OCI-LY1 (cell line): ENCODE results near the gene ANKH.

Source experiments
- H2AFZ ChIP-seq: fragments of 200-600 bp; sonication (generic), shearing (Covaris generic); 2 replicates; pipeline ENCODE4 v1.6.0; 2014; ENCODE audit warnings: antibody characterized with exemption, mild to moderate bottlenecking, low read length
- H3F3A ChIP-seq: fragments of 200-600 bp; sonication (generic), shearing (Covaris generic); 2 replicates; pipeline ENCODE4 v1.6.0; 2014; ENCODE audit warnings: mild to moderate bottlenecking, antibody characterized with exemption, low read length, moderate library complexity; ENCODE audit not compliant: insufficient read depth
- H3K27ac ChIP-seq: fragments of 200-600 bp; sonication (generic); 2 replicates; pipeline ENCODE4 v1.5.1; 2014; ENCODE audit warnings: low read length, mixed run types, mild to moderate bottlenecking, low read depth; ENCODE audit not compliant: poor library complexity, severe bottlenecking
- H3K27me3 ChIP-seq: fragments of 200-600 bp; sonication (generic); 2 replicates; pipeline ENCODE4 v1.6.0; 2014; ENCODE audit warnings: antibody characterized with exemption, mild to moderate bottlenecking, low read length, moderate library complexity; ENCODE audit not compliant: insufficient read depth
- H3K36me3 ChIP-seq: fragments of 200-600 bp; sonication (generic); 2 replicates; pipeline ENCODE4 v1.6.1; 2014; ENCODE audit warnings: mild to moderate bottlenecking, antibody characterized with exemption, low read length, moderate library complexity, mixed read lengths; ENCODE audit not compliant: insufficient read depth
- H3K4me1 ChIP-seq: fragments of 200-600 bp; sonication (generic); 2 replicates; pipeline ENCODE4 v1.5.1; 2014; ENCODE audit warnings: mild to moderate bottlenecking, low read length, moderate library complexity; ENCODE audit not compliant: insufficient read depth, severe bottlenecking
- H3K4me2 ChIP-seq: fragments of 200-600 bp; sonication (generic), shearing (Covaris generic); 2 replicates; pipeline ENCODE4 v1.6.1; 2014; ENCODE audit warnings: low read length
- H3K4me3 ChIP-seq: fragments of 200-600 bp; sonication (generic); 2 replicates; pipeline ENCODE4 v1.5.1; 2014; ENCODE audit warnings: low read length, low read depth, mild to moderate bottlenecking, mixed read lengths; ENCODE audit not compliant: poor library complexity, severe bottlenecking
- H3K79me2 ChIP-seq: fragments of 200-600 bp; shearing (Covaris generic); 2 replicates; pipeline ENCODE4 v1.6.1; 2016; ENCODE audit warnings: mixed run types, low read length, mixed read lengths; ENCODE audit not compliant: insufficient read depth
- H3K9ac ChIP-seq: fragments of 200-600 bp; sonication (generic), shearing (Covaris generic); 2 replicates; pipeline ENCODE4 v1.6.1; 2014; ENCODE audit warnings: mild to moderate bottlenecking, low read length, mixed read lengths
- H3K9me2 ChIP-seq: fragments of 200-600 bp; sonication (generic), shearing (Covaris generic); 2 replicates; pipeline ENCODE4 v1.6.1; 2014; ENCODE audit warnings: low read depth, mild to moderate bottlenecking, low read length, mixed read lengths
- H3K9me3 ChIP-seq: fragments of 200-600 bp; shearing (Covaris generic); 2 replicates; pipeline ENCODE4 v1.6.1; 2014; ENCODE audit warnings: low read length, mixed read lengths
- H4K20me1 ChIP-seq: fragments of 200-600 bp; sonication (generic), shearing (Covaris generic); 2 replicates; pipeline ENCODE4 v1.6.0; 2016; ENCODE audit warnings: mild to moderate bottlenecking, low read length; ENCODE audit not compliant: insufficient read depth
- CTCF ChIP-seq: fragments of 200-600 bp; sonication (generic), shearing (Covaris generic); IDR thresholded peaks from 2 replicates; pipeline ENCODE4 v1.5.1; 2017; ENCODE audit warnings: mild to moderate bottlenecking, antibody characterized with exemption, low read length, moderate library complexity, mixed read lengths
- EZH2 ChIP-seq: fragments of 200-600 bp; sonication (generic), shearing (Covaris generic); IDR thresholded peaks from 2 replicates; pipeline ENCODE4 v1.8.0; 2017; ENCODE audit warnings: borderline replicate concordance, mixed run types, mild to moderate bottlenecking, antibody characterized with exemption, low read length, moderate library complexity, mixed read lengths

Gene ANKH

GRCh38 chr5:14870337-14871213, 1.0 kb downstream of the ANKH start:
- H3K4me3 ChIP-seq, result peak overlapping the region; percentile 85
- 0 out of 2 replicates have a peak, but pooled peaks cover 5% of the 10 kb centered on the region for H3F3A ChIP-seq
- H2AFZ ChIP-seq, result no peak overlapping the region
- H3K9me2 ChIP-seq, result no peaks in the 10 kb centered on the region
- H3K36me3 ChIP-seq, result no peaks in the 10 kb centered on the region
- no peaks in the 10 kb centered on the region for H3K9me3 ChIP-seq
- H3K27ac ChIP-seq, result peak overlapping the region; percentile 65
- H3K4me1 ChIP-seq, result peaks cover 32% of the 10 kb centered on the region
- peak overlapping the region; percentile 87 for H3K9ac ChIP-seq
- TF ChIP-seq CTCF (peak; percentile 35; the same call in 1 of the 2 replicates), EZH2 (no peak)
- no peaks in the 10 kb centered on the region for H4K20me1 ChIP-seq
- no peaks in the 10 kb centered on the region for H3K27me3 ChIP-seq
- peak overlapping the region; percentile 92 for H3K4me2 ChIP-seq
- peaks cover 50% of the 10 kb centered on the region for H3K79me2 ChIP-seq

- Histone ChIP-seq H3K9ac (peak overlapping the region; percentile 87), H3K9me3 (no peaks in the 10 kb centered on the region), H3K27ac (peak overlapping the region; percentile 65)
These were observed 1.9 kb downstream of the ANKH start for GRCh38 chr5:14869668-14870164.

GRCh38 chr5:14869233-14869632, 2.3 kb downstream of the ANKH start:
- H3K79me2 ChIP-seq, result peaks cover 59% of the 10 kb centered on the region

More at GRCh38 chr5:14869668-14870164, 1.9 kb downstream of the ANKH start:
- Histone ChIP-seq H3K4me2 (peak overlapping the region; percentile 92), H3K27me3 (no peaks in the 10 kb centered on the region), H2AFZ (no peak overlapping the region), H3K4me3 (peak overlapping the region; percentile 85), H3K4me1 (peaks cover 32% of the 10 kb centered on the region), H3K79me2 (peaks cover 54% of the 10 kb centered on the region), H4K20me1 (no peaks in the 10 kb centered on the region), H3F3A (0 out of 2 replicates have a peak, but pooled peaks cover 5% of the 10 kb centered on the region), H3K36me3 (no peaks in the 10 kb centered on the region), H3K9me2 (no peaks in the 10 kb centered on the region)
- TF ChIP-seq CTCF (no peak), EZH2 (no peak)

More at GRCh38 chr5:14869233-14869632, 2.3 kb downstream of the ANKH start:
- H3F3A ChIP-seq, result 0 out of 2 replicates have a peak, but pooled peaks cover 5% of the 10 kb centered on the region
- H3K4me2 ChIP-seq, result peak overlapping the region; percentile 92
- H3K4me3 ChIP-seq, result peak overlapping the region; percentile 85
- peaks cover 32% of the 10 kb centered on the region for H3K4me1 ChIP-seq
- H3K36me3 ChIP-seq, result no peaks in the 10 kb centered on the region
- no peak for TF ChIP-seq EZH2
- TF ChIP-seq CTCF, result no peak
- H3K9ac ChIP-seq, result peak overlapping the region; percentile 87; the same call in 1 of the 2 replicates
- H4K20me1 ChIP-seq, result no peaks in the 10 kb centered on the region
- H3K27me3 ChIP-seq, result no peaks in the 10 kb centered on the region
- H3K9me2 ChIP-seq, result no peaks in the 10 kb centered on the region
- no peak overlapping the region for H2AFZ ChIP-seq
- no peaks in the 10 kb centered on the region for H3K9me3 ChIP-seq
- peak overlapping the region; percentile 65 for H3K27ac ChIP-seq
